Endodermal cell (in vitro differentiated cells): ENCODE results near the gene TRDN. TPM values are rescaled to one million over a fixed set of nuclear protein-coding genes. Genes with fewer than 3 reads are reported as not detected.

Experiments used
- DNase-seq: peaks from one replicate; pipeline ENCODE4 v3.0.0-alpha.2; 2017
- H3K27ac ChIP-seq: 2 replicates; pipeline ENCODE4 v1.5.1; 2013; ENCODE audit warnings: mild to moderate bottlenecking, low read depth, low read length, moderate library complexity
- H3K27me3 ChIP-seq: 2 replicates; pipeline ENCODE4 v1.6.1; 2013; ENCODE audit warnings: mild to moderate bottlenecking, low read length, moderate library complexity; ENCODE audit not compliant: insufficient read depth, control insufficient read depth, poor library complexity, severe bottlenecking
- H3K36me3 ChIP-seq: 2 replicates; pipeline ENCODE4 v1.7.0; 2013; ENCODE audit warnings: mild to moderate bottlenecking, low read length, moderate library complexity; ENCODE audit not compliant: control insufficient read depth, insufficient read depth
- H3K4me1 ChIP-seq: one replicate; pipeline ENCODE4 v1.7.0; 2013; ENCODE audit warnings: low read length; ENCODE audit not compliant: control insufficient read depth, insufficient read depth
- H3K4me3 ChIP-seq: 2 replicates; pipeline ENCODE4 v1.5.1; 2013; ENCODE audit warnings: mild to moderate bottlenecking, low read length, moderate library complexity
- H3K9ac ChIP-seq: 2 replicates; pipeline ENCODE4 v1.6.1; 2013; ENCODE audit warnings: mild to moderate bottlenecking, low read length, moderate library complexity; ENCODE audit not compliant: poor library complexity, severe bottlenecking; ENCODE audit errors: extremely low read depth
- H3K9me3 ChIP-seq: 2 replicates; pipeline ENCODE4 v1.6.1; 2013; ENCODE audit warnings: mild to moderate bottlenecking, low read length, moderate library complexity; ENCODE audit not compliant: control insufficient read depth
- H3K27ac Mint-ChIP-seq: 2 replicates; pipeline ENCODE4 v1.8.0; 2020; ENCODE audit warnings: mixed read lengths
- H3K27me3 Mint-ChIP-seq: 2 replicates; pipeline ENCODE4 v1.8.0; 2021; ENCODE audit warnings: mild to moderate bottlenecking, mixed read lengths; ENCODE audit not compliant: insufficient read depth
- H3K36me3 Mint-ChIP-seq: 2 replicates; pipeline ENCODE4 v1.8.0; 2020; ENCODE audit warnings: low read depth, mixed read lengths
- H3K4me1 Mint-ChIP-seq: 2 replicates; pipeline ENCODE4 v1.8.0; 2020; ENCODE audit warnings: mixed read lengths
- H3K4me3 Mint-ChIP-seq: 2 replicates; pipeline ENCODE4 v1.8.0; 2020; ENCODE audit warnings: mild to moderate bottlenecking, moderate library complexity, mixed read lengths
- H3K9me3 Mint-ChIP-seq: 2 replicates; pipeline ENCODE4 v1.8.0; 2020; ENCODE audit warnings: mild to moderate bottlenecking, mixed read lengths
- CTCF ChIP-seq: fragments of 200-600 bp; sonication (generic); conservative IDR thresholded peaks from 2 replicates; pipeline ENCODE4 v1.5.0; 2021; ENCODE audit warnings: antibody characterized with exemption, mild to moderate bottlenecking
- WGBS, 2 experiments: methylation state at CpG; one replicate each; pipeline versions ENCODE4 v1.1.5 to v1.1.7; 2013; ENCODE audit warnings: missing lambda C conversion rate in 2 of 2, mixed read lengths in 1 of 2; ENCODE audit not compliant: insufficient coverage in 1 of 2, insufficient read length in 1 of 2; 5-methylcytosine and 5-hydroxymethylcytosine counted together
- total RNA-seq, 2 donors: library from RNA; stranded (reverse); fragmentation: NEBNext Ultra II Directional in 1 of 2; extraction: Animal tissue kit (Norgen Biotek cat#: 25700) in 1 of 2; gene quantifications; 2 replicates in 1 of 2; 3 replicates in 1 of 2; pipeline ENCODE4 v1.2.1, GENCODE V29; 2021

Gene TRDN
- total RNA-seq, 2 donors from 2014 or later, result 74.4 to 136 TPM

- Mint-ChIP-seq H3K4me1 (peaks cover 9% of the 10 kb centered on the region), H3K36me3 (peaks cover 43% of the 10 kb centered on the region), H3K27ac (no peak overlapping the region), H3K4me3 (no peak overlapping the region), H3K9me3 (no peaks in the 10 kb centered on the region), H3K27me3 (no peaks in the 10 kb centered on the region)
- 89% methylated on average over 1 of the region's 3 CpGs; no CpG with 5 or more reads in 1 of the 2 experiments for WGBS, 2 experiments
- Histone ChIP-seq H3K36me3 (peaks cover 35% of the 10 kb centered on the region), H3K9ac (no peak overlapping the region), H3K4me3 (no peak overlapping the region), H3K4me1 (peaks cover 5% of the 10 kb centered on the region), H3K9me3 (no peaks in the 10 kb centered on the region), H3K27me3 (no peaks in the 10 kb centered on the region), H3K27ac (no peak overlapping the region)
- TF ChIP-seq CTCF, result no peak
- no peak for DNase-seq
Measured at GRCh38 chr6:123527406-123527805, 109.3 kb downstream of the TRDN start.

- no peaks in the 10 kb centered on the region for H3K9me3 ChIP-seq
- TF ChIP-seq CTCF, result no peak
- H3K9ac ChIP-seq, result no peak overlapping the region
- Mint-ChIP-seq H3K27me3 (no peaks in the 10 kb centered on the region), H3K36me3 (peaks cover 48% of the 10 kb centered on the region), H3K4me3 (no peak overlapping the region), H3K27ac (no peak overlapping the region), H3K9me3 (no peaks in the 10 kb centered on the region), H3K4me1 (peaks cover 9% of the 10 kb centered on the region)
- H3K36me3 ChIP-seq, result peaks cover 46% of the 10 kb centered on the region
- H3K4me1 ChIP-seq, result peaks cover 5% of the 10 kb centered on the region
- no peak for DNase-seq
- H3K4me3 ChIP-seq, result no peak overlapping the region
- 90 to 91% methylated on average over 2 of the region's 2 CpGs for WGBS, 2 experiments
- no peak overlapping the region for H3K27ac ChIP-seq
- no peaks in the 10 kb centered on the region for H3K27me3 ChIP-seq
Measured at GRCh38 chr6:123526128-123526527, 110.6 kb downstream of the TRDN start.

- Histone ChIP-seq H3K36me3 (peaks cover 44% of the 10 kb centered on the region), H3K4me3 (no peak overlapping the region), H3K9me3 (no peaks in the 10 kb centered on the region), H3K27me3 (no peaks in the 10 kb centered on the region), H3K27ac (no peak overlapping the region), H3K9ac (no peak overlapping the region), H3K4me1 (peaks cover 5% of the 10 kb centered on the region)
- no peak for DNase-seq
- 83% methylated on average over 1 of the region's 1 CpG; no CpG with 5 or more reads in 1 of the 2 experiments for WGBS, 2 experiments
- no peaks in the 10 kb centered on the region for H3K27me3 Mint-ChIP-seq
- no peak overlapping the region for H3K4me3 Mint-ChIP-seq
- H3K36me3 Mint-ChIP-seq, result peaks cover 47% of the 10 kb centered on the region
- H3K9me3 Mint-ChIP-seq, result no peaks in the 10 kb centered on the region
- no peak for TF ChIP-seq CTCF
- no peak overlapping the region for H3K27ac Mint-ChIP-seq
- peaks cover 11% of the 10 kb centered on the region for H3K4me1 Mint-ChIP-seq
Measured at GRCh38 chr6:123524781-123525180, 112.0 kb downstream of the TRDN start.
